Gastroesophageal sphincter (tissue), 4 donors: ENCODE data around the gene CC2D2A. TPM values are rescaled to one million over a fixed set of nuclear protein-coding genes. Genes with fewer than 3 reads are reported as not detected.

Experiments used
- ATAC-seq: fragments of 150-250 bp; one replicate; pipeline ENCODE4 v1.9.1; 2016; ENCODE audit warnings: mild to moderate bottlenecking, moderate library complexity
- H3K27ac ChIP-seq, 4 donors: fragments of 200-600 bp; sonication (generic) in 3 of 4; 1 replicate in 3 of 4; 2 replicates in 1 of 4; pipeline ENCODE4 v1.5.1; 2016 to 2019
- H3K27me3 ChIP-seq: fragments of 200-600 bp; sonication (generic); one replicate; pipeline ENCODE4 v1.5.1; 2019
- H3K36me3 ChIP-seq, 2 donors: fragments of 200-600 bp; sonication (generic); one replicate each; pipeline ENCODE4 v1.5.1; 2019; ENCODE audit warnings: control low read depth in 1 of 2
- H3K4me1 ChIP-seq, 3 donors: fragments of 200-600 bp; sonication (generic); 1 replicate in 2 of 3; 2 replicates in 1 of 3; pipeline ENCODE4 v1.5.1; 2016 to 2019; ENCODE audit warnings: control low read depth in 2 of 3
- H3K4me3 ChIP-seq, 2 donors: fragments of 200-600 bp; sonication (generic); one replicate each; pipeline ENCODE4 v1.5.1; 2019; ENCODE audit warnings: mild to moderate bottlenecking in 1 of 2, moderate library complexity in 1 of 2
- H3K9me3 ChIP-seq, 3 donors: fragments of 200-600 bp; sonication (generic); one replicate each; pipeline ENCODE4 v1.5.1; 2017 to 2019; ENCODE audit warnings: control low read depth in 2 of 3
- CTCF ChIP-seq, 4 experiments: fragments of 200-600 bp in 2 of 4; fragments of 450-650 bp in 2 of 4; sonication (generic) in 1 of 4; IDR thresholded peaks; one replicate each; pipeline ENCODE4 v1.5.1; 2017 to 2019; ENCODE audit warnings: antibody characterized with exemption in 4 of 4, mild to moderate bottlenecking in 2 of 4, moderate library complexity in 2 of 4
- EP300 ChIP-seq: sonication (generic); formaldehyde crosslinking; IDR thresholded peaks from one replicate; pipeline ENCODE4 v1.6.1; 2017; ENCODE audit warnings: antibody characterized with exemption, mild to moderate bottlenecking
- POLR2A ChIP-seq, 2 donors: fragments of 450-650 bp; IDR thresholded peaks; one replicate each; pipeline ENCODE4 v1.6.1; 2017; ENCODE audit warnings: antibody characterized with exemption in 2 of 2, mild to moderate bottlenecking in 2 of 2, moderate library complexity in 1 of 2
- POLR2AphosphoS5 ChIP-seq: sonication (generic); formaldehyde crosslinking; IDR thresholded peaks from one replicate; pipeline ENCODE4 v1.6.1; 2017; ENCODE audit warnings: antibody characterized with exemption
- WGBS, 2 donors: methylation state at CpG; one replicate each; pipeline ENCODE4 v1.1.5; 2018; ENCODE audit warnings: low coverage in 1 of 2; 5-methylcytosine and 5-hydroxymethylcytosine counted together
- total RNA-seq, 4 donors: library from RNA; depleted of rRNA; stranded (reverse); fragments of >200 nt; gene quantifications; one replicate each; pipeline ENCODE4 v1.1.0, GENCODE V29; 2016

CC2D2A gene
- total RNA-seq, 4 donors from 2014 or later: 31.8 to 80.5 (median 58.0) TPM

GRCh38 chr4:15543537-15544247, 74.0 kb downstream of the CC2D2A start:
- 72 to 78% methylated on average over 3 to 5 of the region's 6 CpGs for WGBS, 2 donors
- peaks cover 0 to 4% (median 0%) of the 10 kb centered on the region in 3 donors for H3K4me1 ChIP-seq
- H3K4me3 ChIP-seq: no peak overlapping the region
- no peak for ATAC-seq
- no peak overlapping the region for H3K27ac ChIP-seq
- TF ChIP-seq EP300 (no peak), POLR2A (IDR thresholded peaks at IDR 0.05) (no peak), POLR2AphosphoS5 (no peak), CTCF (IDR thresholded peaks at IDR 0.05) (no peak)
- peaks cover 0 to 76% of the 10 kb centered on the region in 2 donors for H3K36me3 ChIP-seq
- H3K27me3 ChIP-seq: no peaks in the 10 kb centered on the region
- H3K9me3 ChIP-seq: no peaks in the 10 kb centered on the region

- Histone ChIP-seq H3K36me3 (peaks cover 0 to 70% of the 10 kb centered on the region in 2 donors), H3K27ac (no peak overlapping the region), H3K4me1 (peaks cover 0 to 4% (median 0%) of the 10 kb centered on the region in 3 donors), H3K27me3 (no peaks in the 10 kb centered on the region), H3K4me3 (no peak overlapping the region), H3K9me3 (no peaks in the 10 kb centered on the region)
- no peak for TF ChIP-seq EP300
- TF ChIP-seq CTCF (IDR thresholded peaks at IDR 0.05): no peak
- no peak for TF ChIP-seq POLR2AphosphoS5
- TF ChIP-seq POLR2A (IDR thresholded peaks at IDR 0.05): no peak
- WGBS, 2 donors: 100% methylated on average over 1 of the region's 1 CpG; no CpG with 5 or more reads in 1 of the 2 donors
- ATAC-seq: no peak
Observed at GRCh38 chr4:15544248-15544729, 74.6 kb downstream of the CC2D2A start.

GRCh38 chr4:15545371-15545770, 75.7 kb downstream of the CC2D2A start:
- no peak for ATAC-seq
- no peaks in the 10 kb centered on the region for H3K27me3 ChIP-seq
- no peak overlapping the region for H3K4me3 ChIP-seq
- TF ChIP-seq POLR2AphosphoS5: no peak
- no peak for TF ChIP-seq CTCF (IDR thresholded peaks at IDR 0.05)
- no peak for TF ChIP-seq POLR2A (IDR thresholded peaks at IDR 0.05)
- TF ChIP-seq EP300: no peak
- H3K4me1 ChIP-seq: peaks cover 0 to 4% (median 0%) of the 10 kb centered on the region in 3 donors
- 86 to 94% methylated on average over 2 of the region's 2 CpGs for WGBS, 2 donors
- no peak overlapping the region for H3K27ac ChIP-seq
- peaks cover 0 to 61% of the 10 kb centered on the region in 2 donors for H3K36me3 ChIP-seq
- no peaks in the 10 kb centered on the region for H3K9me3 ChIP-seq

GRCh38 chr4:15547392-15547791, 77.7 kb downstream of the CC2D2A start:
- peaks cover 0 to 2% (median 0%) of the 10 kb centered on the region in 3 donors for H3K4me1 ChIP-seq
- no peaks in the 10 kb centered on the region for H3K9me3 ChIP-seq
- peaks cover 0 to 45% of the 10 kb centered on the region in 2 donors for H3K36me3 ChIP-seq
- H3K4me3 ChIP-seq: no peak overlapping the region
- no peaks in the 10 kb centered on the region for H3K27me3 ChIP-seq
- no peak overlapping the region for H3K27ac ChIP-seq
- WGBS, 2 donors: 75% methylated on average over 3 of the region's 3 CpGs
- no peak for TF ChIP-seq POLR2A (IDR thresholded peaks at IDR 0.05)
- no peak for TF ChIP-seq POLR2AphosphoS5
- no peak for TF ChIP-seq CTCF (IDR thresholded peaks at IDR 0.05)
- TF ChIP-seq EP300: no peak
- no peak for ATAC-seq

- no peak overlapping the region for H3K27ac ChIP-seq
- 91 to 100% methylated on average over 3 of the region's 3 CpGs for WGBS, 2 donors
- H3K4me3 ChIP-seq: no peak overlapping the region
- H3K4me1 ChIP-seq: no peaks in the 10 kb centered on the region
- no peak for ATAC-seq
- peaks cover 0 to 49% of the 10 kb centered on the region in 2 donors for H3K36me3 ChIP-seq
- H3K27me3 ChIP-seq: no peaks in the 10 kb centered on the region
- TF ChIP-seq CTCF (IDR thresholded peaks at IDR 0.05) (no peak), EP300 (no peak), POLR2A (IDR thresholded peaks at IDR 0.05) (no peak), POLR2AphosphoS5 (no peak)
- no peaks in the 10 kb centered on the region for H3K9me3 ChIP-seq
Observed at GRCh38 chr4:15550491-15550890, 80.8 kb downstream of the CC2D2A start.
